H1 (cell line): ENCODE data around the gene HBEGF. TPM values are rescaled to one million over a fixed set of nuclear protein-coding genes. Genes with fewer than 3 reads are reported as not detected.

Experiments used
- BACH1 ChIP-seq: IDR thresholded peaks from 2 replicates; pipeline ENCODE4 v1.6.1; 2012; ENCODE audit warnings: low read length, improper control_type of control experiment
- BCL11A ChIP-seq, 2 experiments: IDR thresholded peaks; one replicate each; pipeline ENCODE4 v1.6.1; 2011; ENCODE audit warnings: low read depth in 2 of 2, low read length in 2 of 2, mild to moderate bottlenecking in 2 of 2
- CBX5 ChIP-seq: fragments of 300-800, 300-1000 bp; sonication (generic); IDR thresholded peaks from 2 replicates; pipeline ENCODE4 v1.7.1; 2016; ENCODE audit warnings: antibody characterized with exemption, low read length, low read depth
- CHD7 ChIP-seq: fragments of 300-600 bp; sonication (generic); IDR thresholded peaks from 2 replicates; pipeline ENCODE4 v1.7.1; 2012; ENCODE audit warnings: low read length, moderate library complexity, mild to moderate bottlenecking, inconsistent platforms; ENCODE audit not compliant: insufficient replicate concordance
- EP300 ChIP-seq, 2 experiments: IDR thresholded peaks; 1 replicate in 1 of 2; 2 replicates in 1 of 2; pipeline ENCODE4 v1.6.1; 2011 to 2012; ENCODE audit warnings: low read depth in 2 of 2, low read length in 2 of 2, mild to moderate bottlenecking in 2 of 2, borderline replicate concordance in 1 of 2, inconsistent platforms in 1 of 2, moderate library complexity in 1 of 2
- GABPA ChIP-seq: IDR thresholded peaks from 2 replicates; pipeline ENCODE4 v1.6.1; 2011; ENCODE audit warnings: mild to moderate bottlenecking, low read length, moderate library complexity, borderline replicate concordance; ENCODE audit not compliant: insufficient read depth
- NRF1 ChIP-seq: IDR thresholded peaks from 2 replicates; pipeline ENCODE4 v1.6.1; 2011; ENCODE audit warnings: mild to moderate bottlenecking, low read depth, low read length, improper control_type of control experiment
- POU5F1 ChIP-seq: IDR thresholded peaks from 2 replicates; pipeline ENCODE4 v1.6.1; 2011; ENCODE audit warnings: low read depth, mild to moderate bottlenecking, low read length, moderate library complexity
- RFX5 ChIP-seq: IDR thresholded peaks from 2 replicates; pipeline ENCODE4 v1.6.1; 2011; ENCODE audit warnings: low read depth, low read length, improper control_type of control experiment, borderline replicate concordance
- TBP ChIP-seq: IDR thresholded peaks from 2 replicates; pipeline ENCODE4 v1.6.1; 2011; ENCODE audit warnings: low read depth, low read length, improper control_type of control experiment
- USF2 ChIP-seq: IDR thresholded peaks from 2 replicates; pipeline ENCODE4 v1.6.1; 2011; ENCODE audit warnings: low read length, improper control_type of control experiment
- polyA plus RNA-seq, 7 experiments: library from polyadenylated mRNA; depleted of rRNA in 3 of 7; stranded (reverse) in 5 of 7; unstranded in 2 of 7; fragments of >200 nt in 5 of 7; fragments of 200-250 nt in 2 of 7; gene quantifications; 1 replicate in 5 of 7; 2 replicates in 1 of 7; 4 replicates in 1 of 7; pipeline versions ENCODE4 v1.2.1 to v1.2.3, GENCODE V29; 2011 to 2013; ENCODE audit warnings: missing spikeins in 2 of 7, mixed read lengths in 2 of 7
- total RNA-seq: library from RNA; stranded (reverse); fragmentation: NEBNext Ultra II Directional; extraction: Animal tissue kit (Norgen Biotek cat#: 25700); gene quantifications from 2 replicates; pipeline ENCODE4 v1.2.1, GENCODE V29; 2021

The HBEGF gene
- total and polyA plus RNA-seq, 2 of the 8 experiments (the other 6 are each of a cell fraction or from before 2014, with no cell fraction given), result 2.4 to 2.5 TPM

DNA sequence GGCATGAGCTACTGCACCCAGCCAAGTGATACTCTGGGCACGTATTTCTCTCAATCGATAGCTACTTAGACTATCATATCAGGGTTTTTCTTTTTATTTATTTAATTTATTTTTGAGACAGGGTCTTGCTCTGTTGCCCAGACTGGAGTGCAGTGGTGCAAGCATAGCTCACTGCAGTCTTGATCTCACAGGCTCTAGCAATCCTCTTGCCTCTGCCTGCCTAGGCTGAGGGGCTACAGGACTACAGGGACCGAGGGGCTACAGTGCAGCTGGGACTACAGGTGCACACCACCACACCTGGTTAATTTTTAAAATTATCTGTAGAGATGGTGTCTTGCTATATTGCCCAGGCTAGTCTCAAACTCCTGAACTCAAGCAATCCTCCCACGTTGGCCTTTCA is 34.9 kb upstream of the HBEGF start (continued):
- TF ChIP-seq CHD7 (no peak), EP300 (IDR thresholded peaks at IDR 0.05; ENCODE audit: borderline replicate concordance in 1 of 2, low read depth in 2 of 2, low read length in 2 of 2) (no peak), TBP (no peak), RFX5 (no peak), GABPA (no peak), NRF1 (no peak), CBX5 (no peak), USF2 (no peak), BACH1 (no peak), POU5F1 (no peak), BCL11A (IDR thresholded peaks at IDR 0.05; ENCODE audit: low read depth in 2 of 2, low read length in 2 of 2) (no peak)
